GM19372 (cell line): ENCODE data around the gene ACAA1.

Experiments
- ATAC-seq: cut with Tn5 transposase; IDR thresholded peaks from one replicate; pipeline ENCODE4 v1.9.1; 2021; ENCODE audit warnings: mild to moderate bottlenecking, low read depth, moderate library complexity; ENCODE audit not compliant: unreplicated experiment

Gene ACAA1

GRCh38 chr3:38120693-38121450, 16.1 kb downstream of the ACAA1 start:
- no peak for ATAC-seq

GRCh38 chr3:38119821-38120692, 16.9 kb downstream of the ACAA1 start:
- no peak for ATAC-seq

GRCh38 chr3:38119248-38119544, 17.7 kb downstream of the ACAA1 start:
- no peak for ATAC-seq

- no peak for ATAC-seq
Measured at GRCh38 chr3:38118421-38119247, 18.3 kb downstream of the ACAA1 start.

GRCh38 chr3:38117748-38118420, 19.0 kb downstream of the ACAA1 start:
- ATAC-seq, result peak; percentile 75

- no peak for ATAC-seq
Measured at GRCh38 chr3:38117163-38117716, 19.7 kb downstream of the ACAA1 start.

- ATAC-seq, result no peak
Measured at GRCh38 chr3:38116471-38117162, 20.3 kb downstream of the ACAA1 start.

- ATAC-seq, result no peak
Measured at GRCh38 chr3:38115645-38116427, 21.1 kb downstream of the ACAA1 start.

- no peak for ATAC-seq
Measured at GRCh38 chr3:38114875-38115644, 21.9 kb downstream of the ACAA1 start.

- no peak for ATAC-seq
Measured at GRCh38 chr3:38114052-38114874, 22.7 kb downstream of the ACAA1 start.

GRCh38 chr3:38112378-38112761, 24.6 kb downstream of the ACAA1 start:
- ATAC-seq, result no peak

- ATAC-seq, result no peak
Measured at GRCh38 chr3:38111696-38112377, 25.1 kb downstream of the ACAA1 start.

- no peak for ATAC-seq
Measured at GRCh38 chr3:38111201-38111600, 25.7 kb downstream of the ACAA1 start.

- ATAC-seq, result no peak
Measured at GRCh38 chr3:38110314-38111050, 26.4 kb downstream of the ACAA1 start.

- ATAC-seq, result no peak
Measured at GRCh38 chr3:38109580-38110313, 27.2 kb downstream of the ACAA1 start.
